GM10847 (cell line): ENCODE results near the gene TRO.

Source experiments
- POLR2A ChIP-seq: IDR thresholded peaks from 2 replicates; pipeline ENCODE4 v1.6.1; 2011; ENCODE audit not compliant: insufficient read length; ENCODE audit errors: extremely low read depth

TRO gene

DNA sequence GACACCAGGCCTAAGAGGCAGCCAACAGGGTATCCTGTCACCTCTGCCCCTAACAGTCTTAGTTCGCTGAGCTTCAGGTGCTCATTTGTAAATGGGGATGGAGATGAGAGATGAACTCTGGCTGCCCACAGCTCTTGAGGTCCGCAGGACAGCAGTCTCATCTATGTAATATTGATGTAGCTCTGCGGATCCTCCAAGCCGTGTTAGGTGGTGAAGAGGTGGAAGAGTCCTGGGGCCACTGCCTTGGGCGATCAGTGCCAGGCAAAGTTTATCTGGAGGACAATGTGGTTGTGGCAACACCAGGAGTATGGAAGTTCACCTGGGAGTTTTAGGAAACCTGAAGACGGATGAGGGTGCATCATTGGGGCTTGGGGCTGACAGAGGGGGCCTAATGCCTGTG lies 13.4 kb downstream of the TRO start:
- no peak for TF ChIP-seq POLR2A

DNA sequence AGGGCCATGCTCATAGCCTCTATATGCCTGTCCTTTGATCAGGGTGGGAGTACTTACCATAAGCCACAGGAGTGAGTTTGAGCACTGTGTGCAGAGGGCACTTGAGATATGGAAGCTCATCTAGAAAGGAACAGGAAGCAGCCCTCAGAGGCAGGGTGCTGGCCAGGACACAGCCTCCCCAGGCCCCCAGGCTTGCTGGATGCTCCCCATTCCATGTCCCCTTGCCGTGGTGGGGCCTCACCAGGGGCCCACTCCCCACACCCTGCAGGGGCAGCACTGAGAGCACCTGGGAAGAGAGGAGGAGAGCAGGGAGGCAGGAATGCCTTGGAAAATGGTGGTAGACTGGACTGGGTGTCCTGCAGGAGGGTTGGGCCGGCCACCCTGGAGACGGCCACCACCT lies 14.3 kb downstream of the TRO start:
- no peak for TF ChIP-seq POLR2A

DNA sequence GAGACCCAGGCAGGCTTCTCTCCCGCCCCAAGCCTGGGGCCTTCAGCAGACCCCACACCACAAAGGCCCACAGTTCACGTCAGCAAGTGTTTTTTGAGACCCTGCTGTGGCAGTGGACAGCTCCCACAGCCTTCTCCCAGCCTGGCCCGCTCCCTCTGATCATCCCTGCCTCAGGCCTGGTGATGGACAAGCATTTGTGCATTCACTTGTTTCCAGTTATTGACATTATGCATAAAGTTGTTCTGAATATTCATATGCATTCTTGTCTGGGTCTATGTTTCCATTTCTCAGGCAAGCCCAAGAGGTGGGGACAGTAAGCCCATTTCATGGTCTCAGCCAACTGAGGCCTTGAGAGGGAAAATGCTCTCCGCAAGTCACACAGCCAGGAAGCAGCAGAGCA lies 14.7 kb downstream of the TRO start:
- TF ChIP-seq POLR2A, result no peak

DNA sequence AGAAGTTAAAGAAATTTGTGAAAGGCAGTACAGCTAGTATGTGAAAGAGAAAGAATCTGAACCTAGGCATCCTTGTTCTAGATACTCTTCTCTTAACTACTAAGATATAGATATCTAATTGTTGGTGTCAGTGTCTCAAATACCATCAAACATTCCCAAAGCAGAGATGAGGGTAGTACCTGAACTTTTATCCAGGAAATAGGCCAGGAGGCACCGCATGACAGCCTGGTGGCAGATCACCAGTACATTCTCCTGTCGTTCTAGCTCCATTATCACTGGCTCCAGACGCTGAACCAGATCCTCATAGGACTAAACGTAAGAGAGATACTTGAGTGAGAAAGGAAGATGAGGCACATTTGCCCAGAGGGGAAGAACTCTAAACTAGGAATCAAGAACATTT lies 16.8 kb downstream of the TRO start:
- no peak for TF ChIP-seq POLR2A

DNA sequence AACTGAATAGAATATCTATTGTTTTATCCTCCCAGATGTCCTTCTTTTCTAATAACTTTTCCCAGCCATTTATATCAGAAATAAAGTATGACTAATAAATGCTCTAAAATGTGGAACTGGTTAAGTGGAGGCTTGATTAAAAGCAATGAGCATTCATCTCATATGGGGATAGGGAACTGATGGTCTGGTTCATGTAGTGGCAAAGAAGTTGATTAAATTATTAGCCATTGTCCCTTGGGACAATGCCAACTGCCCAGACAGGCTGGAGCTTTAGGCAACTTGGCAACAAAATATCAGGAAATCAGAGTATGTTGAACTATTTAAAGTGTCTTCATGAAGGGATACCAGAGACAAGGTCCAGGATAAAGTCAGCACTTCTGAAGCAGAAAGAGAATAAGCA lies 24.2 kb downstream of the TRO start:
- TF ChIP-seq POLR2A, result no peak

DNA sequence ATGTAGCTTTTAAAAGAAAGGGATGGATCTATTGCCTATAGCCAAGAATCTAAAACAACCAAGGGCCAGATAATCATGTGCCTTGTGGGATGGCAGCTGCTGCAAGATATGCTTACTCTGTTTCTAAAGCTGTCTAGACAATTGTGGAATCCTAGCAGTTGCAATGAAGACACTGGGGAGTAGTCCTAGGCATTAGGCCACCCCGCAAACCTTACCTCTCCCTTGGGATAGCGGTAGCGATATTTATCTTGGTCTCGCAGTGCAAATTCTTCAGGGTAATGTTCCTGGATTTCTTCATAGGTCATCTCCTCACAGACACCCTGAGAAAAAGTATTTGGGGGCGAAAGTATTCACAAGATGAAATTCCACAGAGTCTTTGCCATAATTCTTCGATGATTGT lies 24.6 kb downstream of the TRO start:
- TF ChIP-seq POLR2A, result no peak

DNA sequence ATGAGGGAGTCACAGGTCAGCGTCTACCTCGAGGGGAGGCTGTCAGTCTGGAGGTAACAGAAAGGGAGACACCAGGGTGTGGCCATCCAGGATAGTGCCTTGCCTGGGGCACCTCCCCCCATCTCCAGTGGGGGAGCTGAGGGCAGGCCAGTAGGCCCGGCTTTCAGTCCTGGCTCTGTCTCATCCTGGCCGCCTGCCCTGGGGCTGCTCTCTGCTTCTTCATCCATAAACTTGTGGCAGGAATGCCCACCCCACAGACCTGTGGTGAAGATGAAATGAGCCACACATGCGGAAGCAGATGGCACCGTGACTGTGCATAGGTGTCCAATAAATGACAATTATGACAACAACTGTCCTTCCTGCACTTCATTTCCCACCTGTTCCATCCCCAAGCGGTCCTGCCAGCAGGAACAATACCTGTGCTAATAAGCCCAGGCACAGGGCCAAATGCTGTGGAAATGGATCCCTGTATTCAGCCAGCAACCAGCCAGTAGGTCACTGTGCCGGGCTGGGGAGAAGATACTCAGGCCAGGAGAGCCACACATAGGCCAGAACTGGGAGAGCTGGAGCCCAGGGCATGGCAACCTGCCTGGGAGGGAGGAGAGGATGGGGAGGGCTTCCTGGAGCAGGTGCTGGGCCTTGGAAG lies 30.2 kb downstream of the TRO start:
- TF ChIP-seq POLR2A, result no peak

DNA sequence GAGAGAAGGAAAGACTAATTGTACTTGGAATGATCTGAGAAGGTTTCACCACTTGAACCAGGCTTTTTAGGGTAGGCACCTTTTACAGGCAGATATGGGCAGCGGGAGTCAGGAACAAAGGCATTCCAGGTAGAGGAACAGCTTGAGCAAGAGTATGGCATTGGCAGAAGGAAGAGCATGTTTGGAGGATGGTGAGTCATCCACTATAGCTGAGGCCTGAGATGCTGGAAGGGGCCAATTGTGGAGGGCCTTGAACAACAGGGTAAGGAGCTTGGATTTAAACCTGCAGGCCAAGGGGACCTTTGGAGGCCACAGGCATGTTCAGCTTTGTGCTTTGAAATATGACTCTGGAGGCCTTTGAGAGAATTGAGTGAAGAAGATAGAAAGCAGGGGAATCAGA lies 41.1 kb downstream of the TRO start:
- TF ChIP-seq POLR2A, result no peak

DNA sequence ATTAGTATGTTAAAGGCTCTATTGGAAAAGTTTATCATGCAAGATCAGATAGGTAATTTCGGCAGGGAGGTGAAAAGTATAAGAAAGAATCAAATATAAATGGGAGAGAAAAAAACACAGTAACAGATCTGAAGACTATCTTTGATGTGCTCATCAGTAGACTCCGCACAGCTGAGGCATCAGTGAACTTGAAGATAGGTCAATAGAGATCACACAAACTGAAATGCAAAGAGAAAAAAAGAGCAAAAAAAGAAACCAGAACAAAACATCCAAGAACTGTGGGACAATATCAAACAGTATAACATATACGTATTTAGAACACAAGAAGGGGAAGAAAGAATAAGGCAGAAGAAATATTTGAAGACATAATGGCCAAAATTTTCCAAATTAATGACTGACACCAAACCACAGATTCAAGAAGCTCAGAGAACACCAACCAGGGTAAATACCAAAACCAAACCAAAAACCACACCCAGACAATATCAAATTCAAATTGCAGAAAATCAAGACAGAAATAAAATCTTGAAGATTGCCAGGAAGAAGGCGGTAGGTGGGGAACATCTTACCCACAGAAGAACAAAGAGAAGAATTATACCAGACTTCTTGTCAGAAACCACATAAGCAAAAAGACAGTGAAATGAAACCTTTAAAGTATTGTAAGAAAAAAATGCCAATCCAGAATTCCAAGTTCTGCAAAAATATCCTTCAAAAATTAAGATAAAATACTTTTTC lies 44.3 kb downstream of the TRO start:
- TF ChIP-seq POLR2A, result no peak

DNA sequence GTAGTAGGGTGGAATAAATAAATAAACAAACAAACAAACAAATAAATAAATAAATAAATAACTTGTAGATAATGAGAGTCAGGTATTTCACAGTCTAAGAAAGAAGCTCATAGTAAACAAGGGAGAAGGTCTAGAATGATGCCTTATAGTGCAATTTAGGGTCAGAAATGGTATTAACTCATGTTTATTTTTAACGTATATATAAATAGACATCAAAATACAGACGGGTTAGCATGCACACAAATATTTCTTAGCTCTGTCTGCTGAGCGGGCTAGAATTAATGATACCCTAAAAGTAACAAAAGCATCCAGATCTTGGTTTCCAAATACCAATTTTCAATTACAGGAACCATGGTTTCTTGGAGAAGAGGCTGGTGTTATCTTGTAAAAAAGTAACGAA lies 56.8 kb downstream of the TRO start:
- TF ChIP-seq POLR2A, result no peak

DNA sequence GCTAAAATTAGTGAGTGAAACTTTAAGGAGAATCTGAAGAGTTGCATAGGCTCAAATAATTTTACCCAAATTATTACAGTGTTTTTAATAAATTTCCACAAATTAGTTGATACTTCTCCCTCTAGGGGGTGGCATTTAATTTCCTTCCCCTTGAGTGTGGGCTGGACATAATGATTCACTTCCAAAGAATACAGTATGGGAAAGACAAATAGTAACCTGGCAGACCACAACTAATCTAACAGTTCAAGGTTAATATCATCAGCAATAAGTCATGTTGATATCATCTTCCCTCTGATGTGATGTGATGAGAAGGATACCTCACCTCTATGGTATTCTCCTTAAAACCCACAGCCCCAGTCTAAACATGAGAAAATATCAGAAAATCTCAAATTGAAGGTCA lies 57.8 kb downstream of the TRO start:
- TF ChIP-seq POLR2A, result no peak

DNA sequence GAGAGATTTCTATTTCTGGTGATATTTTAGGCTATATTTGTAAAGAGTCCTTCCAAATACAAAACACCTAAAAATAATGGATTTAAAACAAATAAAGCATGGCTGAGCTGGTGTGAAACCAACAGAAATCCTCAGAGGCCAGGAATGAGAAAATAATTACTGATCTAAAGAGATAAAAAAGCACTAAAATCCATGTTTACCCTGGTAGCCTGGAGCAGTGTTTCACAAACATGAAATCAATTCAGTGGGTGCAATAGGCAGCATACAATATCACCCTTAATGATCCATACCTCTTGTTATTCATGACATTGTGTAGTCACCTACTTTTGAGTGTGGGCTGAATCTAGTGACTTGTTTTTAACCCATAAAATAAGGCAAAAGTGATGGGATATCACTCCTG lies 58.8 kb downstream of the TRO start:
- no peak for TF ChIP-seq POLR2A

DNA sequence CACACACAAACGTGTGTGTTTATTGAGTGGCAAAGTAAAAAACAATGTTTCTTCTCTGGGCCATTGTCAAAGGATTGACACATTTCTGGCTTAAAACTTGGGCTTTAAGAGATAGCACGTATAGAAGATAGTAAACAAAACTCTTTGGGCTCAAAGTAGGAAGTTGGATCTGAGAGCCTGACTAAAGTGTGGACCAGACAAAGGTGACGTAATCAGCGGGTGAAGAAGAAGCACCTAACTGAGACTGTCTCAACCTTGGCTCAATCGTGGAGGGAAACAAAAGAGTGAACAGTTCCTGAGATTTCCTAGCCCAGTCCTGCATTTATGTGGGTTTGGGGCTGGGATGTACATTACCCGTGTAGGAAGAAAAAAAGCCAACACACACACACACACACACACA lies 59.7 kb downstream of the TRO start:
- no peak for TF ChIP-seq POLR2A
